ENCODE measurements around the gene ARHGDIA.

ARHGDIA gene

DNA sequence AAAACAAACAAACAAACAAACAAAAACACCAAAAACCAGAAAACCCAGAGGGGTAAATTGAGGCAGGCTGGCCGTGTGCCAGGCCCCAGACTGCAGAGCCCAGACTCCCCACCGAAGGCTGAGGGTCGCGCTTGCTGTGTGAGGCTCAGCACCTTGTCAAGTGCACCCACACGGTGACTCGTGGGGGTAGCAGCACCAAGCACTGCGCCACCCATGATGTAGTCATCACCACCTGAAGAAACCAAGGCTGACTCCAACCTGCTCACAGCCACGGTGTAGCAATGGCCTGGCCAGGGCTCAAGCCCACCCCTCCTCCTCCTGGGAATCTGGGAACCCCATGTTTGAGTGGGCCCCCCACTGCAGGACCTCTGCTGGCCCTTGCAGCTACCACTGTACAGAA is 50.0 kb downstream of the ARHGDIA start:
- FAIRE-seq, result no peak

DNA sequence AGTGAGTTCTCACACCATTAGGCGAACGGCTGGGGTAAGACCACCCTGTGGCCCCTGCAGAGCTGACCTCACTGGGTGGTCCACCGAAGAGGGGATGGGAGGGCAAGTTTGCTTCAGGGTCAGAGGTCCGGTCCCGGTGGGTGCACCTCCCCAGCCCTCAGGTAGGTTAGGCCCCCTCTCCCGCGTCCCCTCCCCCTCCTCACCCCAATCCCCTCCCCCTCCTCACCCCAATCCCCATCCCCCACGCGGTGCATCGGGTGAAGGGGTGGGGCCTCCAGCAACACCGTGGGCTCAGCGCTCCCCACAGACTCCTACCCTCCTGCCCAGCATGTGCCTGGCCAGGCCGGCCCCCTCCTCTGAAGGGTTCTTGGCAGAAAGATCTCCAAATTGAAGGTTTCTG is 51.4 kb downstream of the ARHGDIA start:
- FAIRE-seq, result no peak

DNA sequence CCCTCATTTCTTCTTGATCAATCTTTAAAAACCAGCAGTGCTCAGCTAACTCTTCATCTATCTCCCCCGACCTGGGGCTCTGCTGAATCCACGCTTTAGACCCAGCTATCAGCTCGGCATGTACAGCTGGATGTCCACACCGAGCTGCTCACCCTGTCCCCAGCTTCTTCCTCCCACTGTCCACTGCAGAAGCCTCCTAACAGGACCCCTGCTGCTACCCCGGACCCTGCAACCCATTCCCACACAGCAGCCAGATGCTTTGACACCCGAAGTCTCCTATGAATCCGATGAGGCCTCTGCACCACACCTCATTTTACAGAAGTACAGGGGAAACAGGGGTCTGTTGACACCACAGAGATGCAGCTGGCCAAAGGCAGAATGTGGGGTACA is 53.4 kb downstream of the ARHGDIA start:
- no peak for FAIRE-seq
